ENCODE results near the gene SPACA5. TPM values are rescaled to one million over a fixed set of nuclear protein-coding genes. Genes with fewer than 3 reads are reported as not detected.

SPACA5 gene
- total and polyA plus RNA-seq, 2 donors (not counting 3 experiments of a cell fraction or from before 2014, with no cell fraction given), result not detected

- Histone ChIP-seq H3K4me2 (ENCODE audit: insufficient read depth, low read length) (no peak overlapping the region), H3K36me3 (ENCODE audit: control insufficient read depth in 2 of 2, extremely low read depth in 1 of 2, insufficient read depth in 2 of 2, low read length in 2 of 2) (no peaks in the 10 kb centered on the region), H3K4me3 (replicated peaks in 1 of 3; ENCODE audit: insufficient read depth in 1 of 3, low read depth in 1 of 3, low read length in 3 of 3) (no peak overlapping the region), H2AFZ (ENCODE audit: low read depth, low read length) (no peak overlapping the region), H3K27ac (ENCODE audit: insufficient read depth, low read depth, low read length) (no peak overlapping the region), H3K4me1 (ENCODE audit: control insufficient read depth, extremely low read depth, insufficient read depth, low read length) (peaks cover 13% of the 10 kb centered on the region), H3K9me1 (replicated peaks; ENCODE audit: control insufficient read depth, extremely low read depth, insufficient read depth, low read length) (no peaks in the 10 kb centered on the region), H3K9me3 (replicated peaks; ENCODE audit: control insufficient read depth, insufficient read depth, low read length) (no peaks in the 10 kb centered on the region), H3K9ac (replicated peaks; ENCODE audit: extremely low read depth, insufficient read depth, low read length) (no peak overlapping the region), H4K20me1 (replicated peaks; ENCODE audit: control insufficient read depth, extremely low read depth, insufficient read depth, low read length) (no peaks in the 10 kb centered on the region), H3K79me2 (ENCODE audit: control insufficient read depth, insufficient read depth, low read length) (no peaks in the 10 kb centered on the region), H3K27me3 (ENCODE audit: control insufficient read depth in 2 of 2, insufficient read depth in 2 of 2, low read length in 2 of 2) (no peaks in the 10 kb centered on the region)
- no TSS peak for BruUV-seq (replicated peaks)
- dilution Hi-C loops (cut with MboI; ENCODE audit: extremely low pct_ligation_motif_present, low sequenced_read_pairs), result no loop called here
- FAIRE-seq (no peak), DNase-seq (ENCODE audit: low read depth, low spot score) (no peak)
- intact Hi-C loops (cut with micrococcal nuclease), result no loop called here
- no peak for TF ChIP-seq JUN (IDR thresholded peaks at IDR 0.05; ENCODE audit: borderline replicate concordance, insufficient read depth, insufficient read length, low read depth)
- no peak for TF ChIP-seq FOS (IDR thresholded peaks at IDR 0.05; ENCODE audit: borderline replicate concordance, insufficient read depth, low read length)
- no peak for TF ChIP-seq EZH2 (IDR thresholded peaks at IDR 0.05; ENCODE audit: borderline replicate concordance, low read depth, low read length, severe bottlenecking)
- no peak for TF ChIP-seq MAX (IDR thresholded peaks at IDR 0.05; ENCODE audit: insufficient read depth, insufficient read length)
- TF ChIP-seq MYC (IDR thresholded peaks at IDR 0.05; ENCODE audit: low read depth, low read length), result no peak
- TF ChIP-seq POLR2A (IDR thresholded peaks at IDR 0.05; ENCODE audit: low read depth, low read length), result no peak
- TF ChIP-seq GATA2 (IDR thresholded peaks at IDR 0.05; ENCODE audit: insufficient read depth, insufficient read length, low read depth, low read length), result no peak
- TF ChIP-seq POLR2AphosphoS5 (IDR thresholded peaks at IDR 0.05; ENCODE audit: insufficient read depth, low read depth, low read length), result no peak
- TF ChIP-seq CTCF (IDR thresholded peaks at IDR 0.05; ENCODE audit: extremely low read depth in 1 of 2, insufficient read depth in 1 of 2, low read depth in 1 of 2, low read length in 2 of 2), result no peak
- ChIA-PET CTCF (no interaction called here), POLR2A (no interaction called here)
Measured at GRCh38 chrX:48043056-48043455, 36.3 kb downstream of the SPACA5 start.
